Cardiac septum (tissue), 1 donor: ENCODE results near the gene TEAD4. TPM values are rescaled to one million over a fixed set of nuclear protein-coding genes. Genes with fewer than 3 reads are reported as not detected.

Source experiments
- DNase-seq: peaks from one replicate; pipeline ENCODE4 v3.0.0-alpha.2; 2020; ENCODE audit warnings: low spot score
- intact Hi-C: fragments of 100-400 bp; cut with DNase I; formaldehyde crosslinking; loops from one replicate; pipeline ENCODE4 v1.14.0; 2022
- total RNA-seq: library from RNA; stranded (reverse); fragmentation: NEBNext Ultra II Directional; extraction: Animal tissue kit (Norgen Biotek cat#: 25700); gene quantifications from one replicate; pipeline ENCODE4 v1.2.1, GENCODE V29; 2021
- donor health status: DM: no; HTN: no; CAD: no.

The TEAD4 gene
- total RNA-seq, 1 donor from 2014 or later = 23.9 TPM

- no peak for DNase-seq
- intact Hi-C loops = loop anchor here (2.0 kb wide), 1 partner anchor 188 kb away; no protein-coding TSS in a partner anchor
Measured at GRCh38 chr12:3040663-3041544, 81.7 kb downstream of the TEAD4 start.

GRCh38 chr12:3041558-3042164 is 82.5 kb downstream of the TEAD4 start:
- DNase-seq = no peak
- intact Hi-C loops = loop anchor here (2.0 kb wide), 1 partner anchor 189 kb away; no protein-coding TSS in a partner anchor

- intact Hi-C loops = no loop called here
- DNase-seq = no peak
Measured at GRCh38 chr12:3042394-3042793, 83.2 kb downstream of the TEAD4 start.

GRCh38 chr12:3042826-3043225 is 83.6 kb downstream of the TEAD4 start:
- intact Hi-C loops = no loop called here
- DNase-seq = no peak

- DNase-seq = no peak
- intact Hi-C loops = no loop called here
Measured at GRCh38 chr12:3043406-3043805, 84.2 kb downstream of the TEAD4 start.

GRCh38 chr12:3044141-3044630 is 85.0 kb downstream of the TEAD4 start:
- no peak for DNase-seq
- intact Hi-C loops = no loop called here

- no peak for DNase-seq
- intact Hi-C loops = no loop called here
Measured at GRCh38 chr12:3045494-3045893, 86.3 kb downstream of the TEAD4 start.

GRCh38 chr12:3045989-3046388 is 86.8 kb downstream of the TEAD4 start:
- intact Hi-C loops = no loop called here
- no peak for DNase-seq

GRCh38 chr12:3046441-3047200 is 87.4 kb downstream of the TEAD4 start:
- intact Hi-C loops = no loop called here
- no peak for DNase-seq

- intact Hi-C loops = no loop called here
- DNase-seq = no peak
Measured at GRCh38 chr12:3047961-3048360, 88.8 kb downstream of the TEAD4 start.

GRCh38 chr12:3048540-3048939 is 89.3 kb downstream of the TEAD4 start:
- DNase-seq = no peak
- intact Hi-C loops = no loop called here

GRCh38 chr12:3049176-3049575 is 90.0 kb downstream of the TEAD4 start:
- intact Hi-C loops = no loop called here
- no peak for DNase-seq

GRCh38 chr12:3049611-3050249 is 90.5 kb downstream of the TEAD4 start:
- intact Hi-C loops = no loop called here
- DNase-seq = no peak

- intact Hi-C loops = no loop called here
- DNase-seq = no peak
Measured at GRCh38 chr12:3054374-3054773, 95.2 kb downstream of the TEAD4 start.

- DNase-seq = no peak
- intact Hi-C loops = no loop called here
Measured at GRCh38 chr12:3055026-3055703, 96.0 kb downstream of the TEAD4 start.

GRCh38 chr12:3055704-3056467 is 96.7 kb downstream of the TEAD4 start:
- DNase-seq = no peak
- intact Hi-C loops = no loop called here

GRCh38 chr12:3061059-3061458 is 101.9 kb downstream of the TEAD4 start:
- intact Hi-C loops = no loop called here
- DNase-seq = no peak

GRCh38 chr12:3061501-3062215 is 102.5 kb downstream of the TEAD4 start:
- intact Hi-C loops = no loop called here
- DNase-seq = no peak
